Fibroblast of skin of scalp (primary cell): ENCODE measurements around the gene PARD3B.
"Not testable (repeated sequence)": the region's sequence is repeated elsewhere in the genome, so short reads cannot be mapped to it uniquely, and the experiment has no call there.

Experiments
- DNase-seq: peaks from one replicate; pipeline ENCODE4 v3.0.0-alpha.2; 2013

PARD3B gene

GRCh38 chr2:205212357-205212756 lies 667.1 kb downstream of the PARD3B start:
- no peak for DNase-seq

GRCh38 chr2:205216092-205216491 lies 670.8 kb downstream of the PARD3B start:
- DNase-seq = no peak

GRCh38 chr2:205216580-205216979 lies 671.3 kb downstream of the PARD3B start:
- DNase-seq = no peak

- DNase-seq = no peak
Observed at GRCh38 chr2:205217004-205217403, 671.7 kb downstream of the PARD3B start.

GRCh38 chr2:205218056-205218455 lies 672.8 kb downstream of the PARD3B start:
- peak; percentile 76 for DNase-seq

- DNase-seq = not testable (repeated sequence)
Observed at GRCh38 chr2:205218816-205219215, 673.5 kb downstream of the PARD3B start.

- DNase-seq = no peak
Observed at GRCh38 chr2:205220559-205220958, 675.3 kb downstream of the PARD3B start.

GRCh38 chr2:205232086-205232485 lies 686.8 kb downstream of the PARD3B start:
- DNase-seq = no peak

- no peak for DNase-seq
Observed at GRCh38 chr2:205235434-205235833, 690.2 kb downstream of the PARD3B start.

- no peak for DNase-seq
Observed at GRCh38 chr2:205237524-205237923, 692.2 kb downstream of the PARD3B start.

- no peak for DNase-seq
Observed at GRCh38 chr2:205245001-205245400, 699.7 kb downstream of the PARD3B start.

GRCh38 chr2:205245652-205246051 lies 700.4 kb downstream of the PARD3B start:
- DNase-seq = peak; percentile 71

GRCh38 chr2:205259121-205259520 lies 713.8 kb downstream of the PARD3B start:
- peak; percentile 67 for DNase-seq

- peak; percentile 13 for DNase-seq
Observed at GRCh38 chr2:205261516-205262020, 716.3 kb downstream of the PARD3B start.

GRCh38 chr2:205267323-205267722 lies 722.0 kb downstream of the PARD3B start:
- DNase-seq = no peak

GRCh38 chr2:205270689-205271088 lies 725.4 kb downstream of the PARD3B start:
- DNase-seq = no peak

- no peak for DNase-seq
Observed at GRCh38 chr2:205273148-205273547, 727.9 kb downstream of the PARD3B start.

- no peak for DNase-seq
Observed at GRCh38 chr2:205273627-205274026, 728.4 kb downstream of the PARD3B start.

GRCh38 chr2:205274801-205275200 lies 729.5 kb downstream of the PARD3B start:
- DNase-seq = no peak

- DNase-seq = peak; percentile 68
Observed at GRCh38 chr2:205276116-205276777, 731.0 kb downstream of the PARD3B start.

- DNase-seq = no peak
Observed at GRCh38 chr2:205280596-205281236, 735.4 kb downstream of the PARD3B start.

- no peak for DNase-seq
Observed at GRCh38 chr2:205283736-205284270, 738.5 kb downstream of the PARD3B start.

- no peak for DNase-seq
Observed at GRCh38 chr2:205284334-205284733, 739.1 kb downstream of the PARD3B start.

GRCh38 chr2:205287316-205287715 lies 742.0 kb downstream of the PARD3B start:
- peak; percentile 4 for DNase-seq
